HCT116 (cell line): ENCODE results near the gene SCCPDH. TPM values are rescaled to one million over a fixed set of nuclear protein-coding genes. Genes with fewer than 3 reads are reported as not detected.

Experiments
- ATAC-seq: fragments of 200-7000 bp; cut with Tn5 transposase; 2 replicates; pipeline ENCODE4 v1.9.1; 2020; ENCODE audit warnings: mild to moderate bottlenecking, moderate library complexity
- BruUV-seq: library from RNA; stranded (reverse); fragments of 400-500 nt; replicated peaks from 2 replicates; lab custom pipeline; 2021; lab: Mats Ljungman, UMichigan
- CTCF ChIA-PET: fragments of 300-600 bp; sonication (Branson Sonifier 250); formaldehyde crosslinking; loops from one replicate; lab custom pipeline; 2021; ENCODE audit warnings: antibody characterized with exemption; lab: Charles Lee
- POLR2A ChIA-PET: fragments of 300-600, 350-600 bp; sonication (Branson Sonifier 250); formaldehyde crosslinking; loops from one replicate; lab custom pipeline; 2021; ENCODE audit warnings: antibody characterized with exemption; lab: Charles Lee
- RAD21 ChIA-PET, 2 experiments: fragments of 300-600 bp; sonication (Branson Sonifier 250); formaldehyde crosslinking; loops; one replicate each; lab custom pipeline; 2023; ENCODE audit warnings: low total read pairs in 2 of 2; ENCODE audit not compliant: uncharacterized antibody in 2 of 2, unreplicated experiment in 2 of 2, low non-redundant PET in 1 of 2; lab: Charles Lee
- DNase-seq: peaks from one replicate; pipeline ENCODE4 v3.0.0-alpha.2; 2010; ENCODE audit warnings: low read depth, low spot score
- H2AFZ ChIP-seq: fragments of 200-600 bp; shearing (Covaris generic), sonication (generic); 2 replicates; pipeline ENCODE4 v1.6.1; 2017; ENCODE audit warnings: low read depth, mixed run types, mixed read lengths, antibody characterized with exemption, low read length; ENCODE audit not compliant: poor library complexity, severe bottlenecking
- H3K27ac ChIP-seq: 2 replicates; pipeline ENCODE4 v1.5.1; 2012; ENCODE audit warnings: low read depth, low read length
- H3K27me3 ChIP-seq: fragments of 200-600 bp; sonication (generic); 2 replicates; pipeline ENCODE4 v1.6.1; 2016; ENCODE audit warnings: mixed run types, low read length, mixed read lengths; ENCODE audit not compliant: insufficient read depth
- H3K36me3 ChIP-seq, 2 experiments: fragments of 200-500 bp in 1 of 2; fragments of 200-600 bp in 1 of 2; sonication (Bioruptor generic) in 1 of 2; sonication (generic) in 1 of 2; 2 replicates each; pipeline versions ENCODE4 v1.5.1 to v1.6.1; 2014 to 2016; ENCODE audit warnings: low read length in 2 of 2, inconsistent platforms in 1 of 2, mixed read lengths in 1 of 2, mixed run types in 1 of 2; ENCODE audit not compliant: insufficient read depth in 2 of 2, control insufficient read depth in 1 of 2
- H3K4me1 ChIP-seq, 2 experiments: fragments of 200-600 bp in 1 of 2; sonication (generic) in 1 of 2; 2 replicates each; pipeline versions ENCODE4 v1.5.1 to v1.6.1; 2012 to 2017; ENCODE audit warnings: low read length in 2 of 2, inconsistent platforms in 1 of 2, mild to moderate bottlenecking in 1 of 2, mixed read lengths in 1 of 2, mixed run types in 1 of 2, moderate library complexity in 1 of 2; ENCODE audit not compliant: insufficient read depth in 2 of 2, control insufficient read depth in 1 of 2
- H3K4me2 ChIP-seq: fragments of 200-600 bp; sonication (generic); 2 replicates; pipeline ENCODE4 v1.6.1; 2017; ENCODE audit warnings: mixed run types, low read length, mixed read lengths
- H3K4me3 ChIP-seq, 2 experiments: fragments of 200-600 bp in 1 of 2; sonication (generic) in 1 of 2; replicated peaks in 1 of 2; 2 replicates each; pipeline ENCODE4 v1.5.1; 2011 to 2016; ENCODE audit warnings: low read length in 2 of 2, control low read depth in 1 of 2, low read depth in 1 of 2, mild to moderate bottlenecking in 1 of 2, mixed read lengths in 1 of 2, mixed run types in 1 of 2
- H3K79me2 ChIP-seq: fragments of 200-600 bp; sonication (generic); 2 replicates; pipeline ENCODE4 v1.6.1; 2017; ENCODE audit warnings: mild to moderate bottlenecking, mixed run types, low read length, moderate library complexity, mixed read lengths; ENCODE audit not compliant: insufficient read depth
- H3K9ac ChIP-seq: fragments of 200-600 bp; sonication (generic); 2 replicates; pipeline ENCODE4 v1.6.1; 2016; ENCODE audit warnings: low read length, mixed read lengths
- H3K9me2 ChIP-seq: fragments of 200-600 bp; sonication (generic), shearing (Covaris generic); 2 replicates; pipeline ENCODE4 v1.6.1; 2017; ENCODE audit warnings: mixed run types, mild to moderate bottlenecking, moderate library complexity; ENCODE audit not compliant: insufficient read depth
- H3K9me3 ChIP-seq, 2 experiments: fragments of 200-500 bp in 1 of 2; fragments of 200-600 bp in 1 of 2; sonication (Bioruptor generic) in 1 of 2; sonication (generic) in 1 of 2; 2 replicates each; pipeline ENCODE4 v1.6.1; 2014 to 2017; ENCODE audit warnings: low read length in 2 of 2, mixed read lengths in 2 of 2, inconsistent platforms in 1 of 2, low read depth in 1 of 2, mild to moderate bottlenecking in 1 of 2, mixed run types in 1 of 2, moderate library complexity in 1 of 2; ENCODE audit not compliant: control insufficient read depth in 1 of 2, insufficient read depth in 1 of 2
- H4K20me1 ChIP-seq: fragments of 200-600 bp; sonication (generic), shearing (Covaris generic); 2 replicates; pipeline ENCODE4 v1.6.1; 2017; ENCODE audit warnings: mixed run types, mild to moderate bottlenecking, moderate library complexity; ENCODE audit not compliant: insufficient read depth
- ATF3 ChIP-seq: IDR thresholded peaks from 2 replicates; pipeline ENCODE4 v1.6.1; 2012
- CEBPB ChIP-seq: IDR thresholded peaks from 2 replicates; pipeline ENCODE4 v1.6.1; 2012; ENCODE audit warnings: low read depth
- CTCF ChIP-seq, 3 experiments: fragments of 200-600 bp in 1 of 3; sonication (generic) in 1 of 3; IDR thresholded peaks in 2 of 3; conservative IDR thresholded peaks in 1 of 3; 2 replicates each; pipeline ENCODE4 v1.5.1; 2012 to 2017; ENCODE audit warnings: low read depth in 2 of 3, low read length in 2 of 3, antibody characterized with exemption in 1 of 3, borderline replicate concordance in 1 of 3, control low read depth in 1 of 3, mild to moderate bottlenecking in 1 of 3, mixed read lengths in 1 of 3, mixed run types in 1 of 3, moderate library complexity in 1 of 3; ENCODE audit not compliant: insufficient read depth in 1 of 3
- EGR1 ChIP-seq: IDR thresholded peaks from 2 replicates; pipeline ENCODE4 v1.6.1; 2012; ENCODE audit warnings: low read depth
- ELF1 ChIP-seq: IDR thresholded peaks from 2 replicates; pipeline ENCODE4 v1.6.1; 2012; ENCODE audit warnings: low read depth, borderline replicate concordance
- EZH2 ChIP-seq: fragments of 200-600 bp; sonication (generic); IDR thresholded peaks from 2 replicates; pipeline ENCODE4 v1.6.1; 2017; ENCODE audit warnings: antibody characterized with exemption, mixed run types
- JUND ChIP-seq: IDR thresholded peaks from 2 replicates; pipeline ENCODE4 v1.6.1; 2012
- RAD21 ChIP-seq: IDR thresholded peaks from 2 replicates; pipeline ENCODE4 v1.6.1; 2012; ENCODE audit warnings: low read depth, mild to moderate bottlenecking
- SIN3A ChIP-seq: IDR thresholded peaks from 2 replicates; pipeline ENCODE4 v1.6.1; 2012; ENCODE audit warnings: low read depth
- SP1 ChIP-seq: IDR thresholded peaks from 2 replicates; pipeline ENCODE4 v1.6.1; 2012; ENCODE audit warnings: low read depth
- SRF ChIP-seq: IDR thresholded peaks from 2 replicates; pipeline ENCODE4 v1.6.1; 2012; ENCODE audit warnings: low read depth
- YY1 ChIP-seq: IDR thresholded peaks from 2 replicates; pipeline ENCODE4 v1.6.1; 2011; ENCODE audit warnings: low read length, low read depth, moderate library complexity, mild to moderate bottlenecking; ENCODE audit not compliant: insufficient replicate concordance; ENCODE audit errors: extremely low read depth
- ZBTB33 ChIP-seq: IDR thresholded peaks from 2 replicates; pipeline ENCODE4 v1.6.1; 2011; ENCODE audit warnings: mild to moderate bottlenecking, low read length, moderate library complexity; ENCODE audit not compliant: insufficient replicate concordance; ENCODE audit errors: extremely low read depth
- intact Hi-C: fragments of 100-400 bp; cut with micrococcal nuclease; formaldehyde crosslinking; loops from 2 replicates; pipeline ENCODE4 v1.10.0; 2022
- total RNA-seq: library from RNA; stranded (reverse); gene quantifications from one replicate; pipeline ENCODE4 v1.2.1, GENCODE V29; 2021; ENCODE audit not compliant: unreplicated experiment

SCCPDH gene
- total RNA-seq, 1 experiment from 2014 or later = 0.30 TPM

- ChIA-PET POLR2A (no interaction called here), RAD21 (no interaction called here), CTCF (no interaction called here)
- H2AFZ ChIP-seq = no peak overlapping the region
- no peak overlapping the region for H3K27ac ChIP-seq
- H3K79me2 ChIP-seq = no peaks in the 10 kb centered on the region
- H3K9me2 ChIP-seq = no peaks in the 10 kb centered on the region
- BruUV-seq = no TSS peak
- H3K36me3 ChIP-seq = no peaks in the 10 kb centered on the region
- H3K4me3 ChIP-seq = no peak overlapping the region
- no peak for TF ChIP-seq SRF
- no peak for TF ChIP-seq EZH2
- TF ChIP-seq SIN3A = no peak
- no peak for TF ChIP-seq ATF3
- TF ChIP-seq SP1 = no peak
- no peak for TF ChIP-seq EGR1
- no peak for TF ChIP-seq ELF1
- no peak for TF ChIP-seq CTCF (IDR thresholded peaks at IDR 0.05 in 2 of 3, conservative IDR thresholded peaks at IDR 0.05 in 1 of 3; ENCODE audit: borderline replicate concordance in 1 of 3, insufficient read depth in 1 of 3, low read depth in 2 of 3, low read length in 2 of 3)
- TF ChIP-seq CEBPB = no peak
- TF ChIP-seq RAD21 = no peak
- no peak for TF ChIP-seq ZBTB33
- TF ChIP-seq JUND = no peak
- TF ChIP-seq YY1 = no peak
- ATAC-seq (no peak), DNase-seq (no peak)
- H4K20me1 ChIP-seq = no peaks in the 10 kb centered on the region
- intact Hi-C loops = no loop called here
- no peak overlapping the region for H3K4me2 ChIP-seq
- no peaks in the 10 kb centered on the region for H3K27me3 ChIP-seq
- H3K9ac ChIP-seq = no peak overlapping the region
- H3K9me3 ChIP-seq = no peaks in the 10 kb centered on the region
- no peaks in the 10 kb centered on the region for H3K4me1 ChIP-seq
Measured at GRCh38 chr1:246797157-246797556, 72.9 kb downstream of the SCCPDH start.
